Cardiac ventricle fibroblast (primary cell): ENCODE measurements around the gene PAX2. TPM values are rescaled to one million over a fixed set of nuclear protein-coding genes. Genes with fewer than 3 reads are reported as not detected.

Experiments
- total RNA-seq: library from RNA; depleted of rRNA; stranded (reverse); fragments of >200 nt; gene quantifications from 2 replicates; pipeline ENCODE4 v1.2.3, GENCODE V29; 2015

Gene PAX2
- total RNA-seq = not detected in 2 replicates

DNA sequence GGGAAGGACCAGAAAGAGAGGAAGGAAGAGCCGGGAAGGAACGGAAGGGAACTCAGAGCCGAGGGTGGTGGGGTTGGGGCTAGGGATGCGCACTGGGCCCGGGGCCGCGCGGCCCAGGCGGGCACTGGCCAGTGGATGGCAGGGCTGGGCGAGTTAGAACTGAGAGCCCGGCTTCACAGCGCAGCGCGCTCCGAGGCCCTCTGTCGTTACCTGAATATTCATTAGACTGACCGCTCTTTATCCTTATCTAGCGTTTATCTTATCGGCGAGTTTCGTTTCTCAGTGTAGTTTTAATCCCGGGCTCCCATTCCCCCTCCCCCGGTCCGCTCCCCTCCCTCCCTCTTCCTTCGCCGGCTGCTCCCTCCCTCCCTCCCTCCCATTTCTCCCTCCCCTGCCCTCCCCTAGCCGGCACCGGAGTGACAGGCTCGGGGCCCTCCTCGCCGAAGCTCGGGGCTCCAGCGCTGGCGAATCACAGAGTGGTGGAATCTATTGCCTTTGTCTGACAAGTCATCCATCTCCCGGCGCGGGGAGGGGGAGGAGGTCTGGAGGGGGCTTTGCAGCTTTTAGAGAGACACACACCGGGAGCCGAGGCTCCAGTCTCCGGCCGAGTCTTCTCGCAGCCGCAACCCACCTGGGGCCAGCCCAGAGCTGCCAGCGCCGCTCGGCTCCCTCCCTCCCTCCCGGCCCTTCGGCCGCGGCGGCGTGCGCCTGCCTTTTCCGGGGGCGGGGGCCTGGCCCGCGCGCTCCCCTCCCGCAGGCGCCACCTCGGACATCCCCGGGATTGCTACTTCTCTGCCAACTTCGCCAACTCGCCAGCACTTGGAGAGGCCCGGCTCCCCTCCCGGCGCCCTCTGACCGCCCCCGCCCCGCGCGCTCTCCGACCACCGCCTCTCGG lies at the start of gene PAX2:
TSS of gene PAX2 (plus strand) at position 596 of the 895 bp plus-strand sequence. CDS start 679 bp downstream, outside the sequence.

Other genes with a start within 250 kb of the PAX2 start
- gene SEC31B, start 225.7 kb upstream of the PAX2 start, total RNA-seq = 1.4 and 6.4 TPM in 2 replicates
- 112 and 119 TPM in 2 replicates for gene NDUFB8, start 215.7 kb upstream of the PAX2 start, total RNA-seq
- 6.3 and 9.6 TPM in 2 replicates for gene HIF1AN, start 209.6 kb upstream of the PAX2 start, total RNA-seq
- 14.1 and 14.5 TPM in 2 replicates for gene SLF2, start 167.4 kb downstream of the PAX2 start, total RNA-seq
- gene SEMA4G, start 223.9 kb downstream of the PAX2 start, total RNA-seq = 0.94 and 1.8 TPM in 2 replicates
- 58.3 and 76.3 TPM in 2 replicates for gene MRPL43, start 241.9 kb downstream of the PAX2 start, total RNA-seq
- 7.0 and 9.9 TPM in 2 replicates for gene TWNK, start 242.0 kb downstream of the PAX2 start, total RNA-seq